Hepatocyte (in vitro differentiated cells): Measurements from ENCODE around the gene FAM53B. TPM values are rescaled to one million over a fixed set of nuclear protein-coding genes. Genes with fewer than 3 reads are reported as not detected.

ENCODE experiments used
- DNase-seq: peaks from one replicate; pipeline ENCODE4 v3.0.0-alpha.2; 2016; ENCODE audit warnings: low spot score
- H2AFZ ChIP-seq: fragments of 200-600 bp; sonication (generic); 2 replicates; pipeline ENCODE4 v1.6.0; 2016; ENCODE audit warnings: antibody characterized with exemption, mild to moderate bottlenecking
- H3K27ac ChIP-seq: fragments of 200-600 bp; sonication (generic); 2 replicates; pipeline ENCODE4 v1.5.1; 2016; ENCODE audit warnings: mild to moderate bottlenecking
- H3K27me3 ChIP-seq: fragments of 200-600 bp; sonication (generic); 2 replicates; pipeline ENCODE4 v1.6.1; 2016
- H3K36me3 ChIP-seq: fragments of 200-600 bp; sonication (generic); replicated peaks from 2 replicates; pipeline ENCODE4 v1.5.1; 2016; ENCODE audit warnings: low read depth; ENCODE audit not compliant: insufficient read depth
- H3K4me1 ChIP-seq: fragments of 200-600 bp; sonication (generic); 2 replicates; pipeline ENCODE4 v1.5.1; 2016; ENCODE audit warnings: mild to moderate bottlenecking, moderate library complexity; ENCODE audit not compliant: insufficient read depth
- H3K4me2 ChIP-seq: fragments of 200-600 bp; sonication (generic); 2 replicates; pipeline ENCODE4 v1.6.0; 2016
- H3K4me3 ChIP-seq: fragments of 200-600 bp; sonication (generic); 2 replicates; pipeline ENCODE4 v1.5.1; 2016; ENCODE audit warnings: mild to moderate bottlenecking
- H3K79me2 ChIP-seq: fragments of 200-600 bp; sonication (generic); 2 replicates; pipeline ENCODE4 v1.6.0; 2017; ENCODE audit warnings: mild to moderate bottlenecking
- H3K9me2 ChIP-seq: fragments of 200-600 bp; sonication (generic); replicated peaks from 2 replicates; pipeline ENCODE4 v1.6.0; 2017; ENCODE audit warnings: mild to moderate bottlenecking; ENCODE audit not compliant: insufficient read depth
- H3K9me3 ChIP-seq: fragments of 200-600 bp; sonication (generic); 2 replicates; pipeline ENCODE4 v1.5.1; 2016; ENCODE audit warnings: low read depth, mild to moderate bottlenecking
- H4K20me1 ChIP-seq: fragments of 200-600 bp; sonication (generic); 2 replicates; pipeline ENCODE4 v1.6.0; 2016; ENCODE audit warnings: mild to moderate bottlenecking; ENCODE audit not compliant: insufficient read depth, poor library complexity, severe bottlenecking
- EZH2 ChIP-seq: fragments of 200-600 bp; sonication (generic); IDR thresholded peaks from 2 replicates; pipeline ENCODE4 v1.6.1; 2016; ENCODE audit warnings: antibody characterized with exemption, mild to moderate bottlenecking, borderline replicate concordance
- EZH2phosphoT487 ChIP-seq: fragments of 200-600 bp; sonication (generic); IDR thresholded peaks from one replicate; pipeline ENCODE4 v1.6.1; 2018; ENCODE audit warnings: antibody characterized with exemption, mild to moderate bottlenecking, low read depth, moderate library complexity; ENCODE audit not compliant: unreplicated experiment, severe bottlenecking
- WGBS: methylation state at CpG from one replicate; pipeline ENCODE4 v1.1.6; 2016; ENCODE audit warnings: low lambda C conversion rate; ENCODE audit errors: missing lambda C conversion rate; 5-methylcytosine and 5-hydroxymethylcytosine counted together
- polyA plus RNA-seq: library from polyadenylated mRNA; unstranded; fragments of >200 nt; fragmentation: Nextera tagmentation; extraction: Ambion mirVana; gene quantifications from 2 replicates; pipeline ENCODE4 v1.2.1, GENCODE V29; 2016
- total RNA-seq: library from RNA; depleted of rRNA; stranded (reverse); fragments of >200 nt; gene quantifications from 2 replicates; pipeline ENCODE4 v1.2.3, GENCODE V29; 2014
- TF ChIP-seq, protein P1 (sequence below): fragments of 200-600 bp; sonication (generic); IDR thresholded peaks from 2 replicates; pipeline ENCODE4 v1.5.1; 2016; ENCODE audit warnings: antibody characterized with exemption, mild to moderate bottlenecking; ENCODE audit not compliant: poor library complexity

Gene FAM53B
- total and polyA plus RNA-seq, 2 experiments from 2014 or later, result 10.3 to 23.6 TPM

DNA sequence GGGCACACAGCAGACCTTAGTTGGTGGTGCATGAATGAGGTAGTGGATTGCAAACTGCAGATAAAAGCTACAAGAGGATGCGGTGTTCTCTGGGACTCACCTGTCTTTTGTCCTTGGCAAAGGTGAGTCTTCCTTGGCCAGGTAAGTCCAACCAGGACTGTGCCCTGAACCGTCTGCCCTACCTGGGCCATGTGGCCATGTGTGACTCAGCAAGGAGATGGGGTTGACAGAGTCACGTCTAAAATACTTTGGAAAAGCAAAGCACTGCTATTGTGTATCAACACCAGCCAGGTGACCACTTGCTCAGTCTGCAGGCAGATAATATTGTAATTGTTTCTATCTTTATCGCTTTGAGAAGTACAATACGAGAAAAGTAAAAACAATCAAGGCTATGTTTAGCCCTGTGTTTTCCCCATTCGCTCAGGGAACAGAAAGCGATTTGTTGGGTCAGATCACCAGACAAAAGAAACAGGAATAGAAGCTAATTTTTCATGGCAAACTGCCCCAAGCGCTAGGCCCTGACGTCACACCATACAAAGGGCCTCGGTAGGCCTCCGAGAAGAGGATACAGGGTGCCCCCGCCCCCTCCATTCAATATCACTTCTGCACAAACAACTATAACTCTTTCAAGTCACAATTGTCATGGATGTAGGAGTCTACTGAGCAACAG, 57.3 kb downstream of the FAM53B start:
- H3K9me3 ChIP-seq, result no peaks in the 10 kb centered on the region
- no peak overlapping the region for H3K4me3 ChIP-seq
- H3K27me3 ChIP-seq, result no peaks in the 10 kb centered on the region
- H3K4me1 ChIP-seq, result no peaks in the 10 kb centered on the region
- DNase-seq, result no peak
- H3K79me2 ChIP-seq, result no peaks in the 10 kb centered on the region
- TF ChIP-seq, protein P1, sequence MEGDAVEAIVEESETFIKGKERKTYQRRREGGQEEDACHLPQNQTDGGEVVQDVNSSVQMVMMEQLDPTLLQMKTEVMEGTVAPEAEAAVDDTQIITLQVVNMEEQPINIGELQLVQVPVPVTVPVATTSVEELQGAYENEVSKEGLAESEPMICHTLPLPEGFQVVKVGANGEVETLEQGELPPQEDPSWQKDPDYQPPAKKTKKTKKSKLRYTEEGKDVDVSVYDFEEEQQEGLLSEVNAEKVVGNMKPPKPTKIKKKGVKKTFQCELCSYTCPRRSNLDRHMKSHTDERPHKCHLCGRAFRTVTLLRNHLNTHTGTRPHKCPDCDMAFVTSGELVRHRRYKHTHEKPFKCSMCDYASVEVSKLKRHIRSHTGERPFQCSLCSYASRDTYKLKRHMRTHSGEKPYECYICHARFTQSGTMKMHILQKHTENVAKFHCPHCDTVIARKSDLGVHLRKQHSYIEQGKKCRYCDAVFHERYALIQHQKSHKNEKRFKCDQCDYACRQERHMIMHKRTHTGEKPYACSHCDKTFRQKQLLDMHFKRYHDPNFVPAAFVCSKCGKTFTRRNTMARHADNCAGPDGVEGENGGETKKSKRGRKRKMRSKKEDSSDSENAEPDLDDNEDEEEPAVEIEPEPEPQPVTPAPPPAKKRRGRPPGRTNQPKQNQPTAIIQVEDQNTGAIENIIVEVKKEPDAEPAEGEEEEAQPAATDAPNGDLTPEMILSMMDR, result no peak
- TF ChIP-seq EZH2phosphoT487 (no peak), EZH2 (no peak)
- no peaks in the 10 kb centered on the region for H4K20me1 ChIP-seq
- WGBS, result 96% methylated on average over 12 of the region's 12 CpGs
- H3K27ac ChIP-seq, result no peak overlapping the region
- no peak overlapping the region for H2AFZ ChIP-seq
- no peak overlapping the region for H3K4me2 ChIP-seq
- no peaks in the 10 kb centered on the region for H3K36me3 ChIP-seq
- no peaks in the 10 kb centered on the region for H3K9me2 ChIP-seq

- DNase-seq, result no peak
- no peak overlapping the region for H2AFZ ChIP-seq
- no peak for TF ChIP-seq EZH2phosphoT487
- TF ChIP-seq EZH2, result no peak
- TF ChIP-seq, protein P1, result no peak
- WGBS, result 92% methylated on average over 12 of the region's 12 CpGs
- no peaks in the 10 kb centered on the region for H4K20me1 ChIP-seq
- H3K9me3 ChIP-seq, result no peaks in the 10 kb centered on the region
- H3K9me2 ChIP-seq, result no peaks in the 10 kb centered on the region
- peaks cover 7% of the 10 kb centered on the region for H3K79me2 ChIP-seq
- no peak overlapping the region for H3K27ac ChIP-seq
- H3K4me3 ChIP-seq, result no peak overlapping the region
- no peak overlapping the region for H3K4me2 ChIP-seq
- H3K4me1 ChIP-seq, result no peaks in the 10 kb centered on the region
- H3K36me3 ChIP-seq, result no peaks in the 10 kb centered on the region
- no peaks in the 10 kb centered on the region for H3K27me3 ChIP-seq
Measured at GRCh38 chr10:124685261-124685660, 58.9 kb downstream of the FAM53B start.

GRCh38 chr10:124683814-124684213, 60.4 kb downstream of the FAM53B start:
- TF ChIP-seq, protein P1, result no peak
- TF ChIP-seq EZH2phosphoT487, result no peak
- TF ChIP-seq EZH2, result no peak
- Histone ChIP-seq H3K9me3 (no peaks in the 10 kb centered on the region), H2AFZ (no peak overlapping the region), H3K9me2 (no peaks in the 10 kb centered on the region), H3K27me3 (no peaks in the 10 kb centered on the region), H4K20me1 (peaks cover 4% of the 10 kb centered on the region), H3K4me1 (no peaks in the 10 kb centered on the region), H3K79me2 (peaks cover 22% of the 10 kb centered on the region), H3K4me2 (no peak overlapping the region), H3K27ac (no peak overlapping the region), H3K4me3 (no peak overlapping the region), H3K36me3 (no peaks in the 10 kb centered on the region)
- no peak for DNase-seq
- WGBS, result 82% methylated on average over 5 of the region's 5 CpGs
